Activated B cell treated with CpG ODN at 0.5 μM for 24 hours (primary cell): Measurements from ENCODE around the gene WWP2. TPM values are rescaled to one million over a fixed set of nuclear protein-coding genes. Genes with fewer than 3 reads are reported as not detected.

ENCODE experiments used
- ATAC-seq: fragments of 200-7000 bp; cut with Tn5 transposase; one replicate; pipeline ENCODE4 v1.10.0; 2021; ENCODE audit warnings: low read depth, mild to moderate bottlenecking, moderate library complexity
- CTCF ChIA-PET: fragments of 350-600 bp; sonication (Branson Sonifier 250); formaldehyde crosslinking; loops from one replicate; lab custom pipeline; 2021; ENCODE audit warnings: antibody characterized with exemption; lab: Charles Lee
- POLR2A ChIA-PET: fragments of 350-600 bp; sonication (Branson Sonifier 250); formaldehyde crosslinking; loops from one replicate; lab custom pipeline; 2021; ENCODE audit warnings: antibody characterized with exemption; lab: Charles Lee
- DNase-seq: peaks from one replicate; pipeline ENCODE4 v3.0.0; 2022
- H3K27ac Mint-ChIP-seq: one replicate; pipeline ENCODE4 v1.8.0; 2020; ENCODE audit warnings: mixed read lengths
- H3K27me3 Mint-ChIP-seq: one replicate; pipeline ENCODE4 v1.8.0; 2021; ENCODE audit warnings: mixed read lengths
- H3K36me3 Mint-ChIP-seq: one replicate; pipeline ENCODE4 v1.8.0; 2021; ENCODE audit warnings: low read depth, mixed read lengths
- H3K4me1 Mint-ChIP-seq: one replicate; pipeline ENCODE4 v1.8.0; 2021; ENCODE audit warnings: mixed read lengths
- H3K4me3 Mint-ChIP-seq: one replicate; pipeline ENCODE4 v1.8.0; 2020; ENCODE audit warnings: mild to moderate bottlenecking, mixed read lengths
- H3K9me3 Mint-ChIP-seq: one replicate; pipeline ENCODE4 v1.8.0; 2020; ENCODE audit warnings: mixed read lengths
- CTCF ChIP-seq: fragments of 200-600 bp; IDR thresholded peaks from one replicate; pipeline ENCODE4 v1.8.0; 2022; ENCODE audit warnings: antibody characterized with exemption, mild to moderate bottlenecking
- intact Hi-C: fragments of 100-400 bp; cut with micrococcal nuclease; formaldehyde crosslinking; loops from one replicate; pipeline ENCODE4 v1.15.1; 2024
- total RNA-seq: library from RNA; stranded (reverse); gene quantifications from 2 replicates; pipeline ENCODE4 v1.2.3, GENCODE V29; 2022

The WWP2 gene
- total RNA-seq, 1 donor from 2014 or later = 80.8 TPM

GRCh38 chr16:69880640-69881133 is 118.6 kb downstream of the WWP2 start:
- Mint-ChIP-seq H3K4me3 (no peak overlapping the region), H3K36me3 (peaks cover 63% of the 10 kb centered on the region), H3K9me3 (peaks cover 3% of the 10 kb centered on the region), H3K4me1 (no peaks in the 10 kb centered on the region), H3K27ac (peak overlapping the region; percentile 30), H3K27me3 (no peaks in the 10 kb centered on the region)
- DNase-seq (no peak), ATAC-seq (no peak)
- ChIA-PET POLR2A (no interaction called here), CTCF (no interaction called here)
- intact Hi-C loops = no loop called here
- no peak for TF ChIP-seq CTCF

GRCh38 chr16:69881141-69881540 is 119.0 kb downstream of the WWP2 start:
- peaks cover 3% of the 10 kb centered on the region for H3K9me3 Mint-ChIP-seq
- intact Hi-C loops = no loop called here
- peaks cover 64% of the 10 kb centered on the region for H3K36me3 Mint-ChIP-seq
- CTCF ChIA-PET = no interaction called here
- POLR2A ChIA-PET = no interaction called here
- no peak for ATAC-seq
- no peak for TF ChIP-seq CTCF
- no peak overlapping the region for H3K27ac Mint-ChIP-seq
- no peaks in the 10 kb centered on the region for H3K4me1 Mint-ChIP-seq
- no peak for DNase-seq
- no peak overlapping the region for H3K4me3 Mint-ChIP-seq
- no peaks in the 10 kb centered on the region for H3K27me3 Mint-ChIP-seq

- ATAC-seq (no peak), DNase-seq (no peak)
- peaks cover 54% of the 10 kb centered on the region for H3K36me3 Mint-ChIP-seq
- no peaks in the 10 kb centered on the region for H3K27me3 Mint-ChIP-seq
- intact Hi-C loops = no loop called here
- peaks cover 3% of the 10 kb centered on the region for H3K9me3 Mint-ChIP-seq
- ChIA-PET POLR2A (no interaction called here), CTCF (no interaction called here)
- no peak for TF ChIP-seq CTCF
- H3K27ac Mint-ChIP-seq = no peak overlapping the region
- H3K4me3 Mint-ChIP-seq = no peak overlapping the region
- H3K4me1 Mint-ChIP-seq = no peaks in the 10 kb centered on the region
Measured at GRCh38 chr16:69883744-69884143, 121.6 kb downstream of the WWP2 start.

- Mint-ChIP-seq H3K4me1 (no peaks in the 10 kb centered on the region), H3K36me3 (peaks cover 54% of the 10 kb centered on the region), H3K9me3 (no peaks in the 10 kb centered on the region), H3K4me3 (no peak overlapping the region), H3K27me3 (no peaks in the 10 kb centered on the region), H3K27ac (no peak overlapping the region)
- CTCF ChIA-PET = no interaction called here
- no peak for ATAC-seq
- no peak for DNase-seq
- POLR2A ChIA-PET = no interaction called here
- no peak for TF ChIP-seq CTCF
- intact Hi-C loops = no loop called here
Measured at GRCh38 chr16:69885722-69886121, 123.6 kb downstream of the WWP2 start.

GRCh38 chr16:69886726-69887125 is 124.6 kb downstream of the WWP2 start:
- TF ChIP-seq CTCF = no peak
- peaks cover 57% of the 10 kb centered on the region for H3K36me3 Mint-ChIP-seq
- no peaks in the 10 kb centered on the region for H3K27me3 Mint-ChIP-seq
- H3K4me3 Mint-ChIP-seq = no peak overlapping the region
- ATAC-seq (no peak), DNase-seq (no peak)
- POLR2A ChIA-PET = interaction anchor here (0.7 kb wide), 1 partner anchor 15 kb away, joined by 3 read pairs; no protein-coding TSS in a partner anchor
- intact Hi-C loops = no loop called here
- no peaks in the 10 kb centered on the region for H3K4me1 Mint-ChIP-seq
- CTCF ChIA-PET = no interaction called here
- no peak overlapping the region for H3K27ac Mint-ChIP-seq
- H3K9me3 Mint-ChIP-seq = no peaks in the 10 kb centered on the region
